H1 (cell line): ENCODE data around the gene APEH. TPM values are rescaled to one million over a fixed set of nuclear protein-coding genes. Genes with fewer than 3 reads are reported as not detected.

ENCODE experiments used
- CTCF ChIA-PET: fragments of 300-600 bp; sonication (Branson Sonifier 250); formaldehyde crosslinking; loops from one replicate; lab custom pipeline; 2021; ENCODE audit not compliant: partially characterized antibody; lab: Charles Lee
- POLR2A ChIA-PET: fragments of 300-600 bp; sonication (Branson Sonifier 250); formaldehyde crosslinking; loops from one replicate; lab custom pipeline; 2021; ENCODE audit warnings: inconsistent platforms; ENCODE audit not compliant: partially characterized antibody; lab: Charles Lee
- DNase-seq, 2 experiments: peaks; one replicate each; pipeline versions ENCODE4 v3.0.0 to v3.0.0-alpha.2; 2010 to 2022; ENCODE audit warnings: low spot score in 2 of 2, low read depth in 1 of 2, mixed read lengths in 1 of 2
- FAIRE-seq: peaks from 2 replicates; lab custom pipeline; 2011; peaks lifted over from hg19 to GRCh38; lab: Jason Lieb, UNC
- H2AFZ ChIP-seq: 2 replicates; pipeline ENCODE4 v1.8.1; 2012; ENCODE audit warnings: low read length, inconsistent platforms
- H2AK5ac ChIP-seq: 2 replicates; pipeline ENCODE4 v1.6.1; 2013; ENCODE audit warnings: low read depth, low read length
- H2BK120ac ChIP-seq: replicated peaks from 2 replicates; pipeline ENCODE3; 2013; ENCODE audit warnings: low read depth, low read length, inconsistent platforms
- H2BK12ac ChIP-seq: 2 replicates; pipeline ENCODE4 v1.6.1; 2013; ENCODE audit warnings: low read depth, low read length
- H2BK15ac ChIP-seq: 2 replicates; pipeline ENCODE4 v1.6.1; 2013; ENCODE audit warnings: low read length
- H2BK20ac ChIP-seq: 2 replicates; pipeline ENCODE4 v1.6.1; 2013; ENCODE audit warnings: low read length
- H2BK5ac ChIP-seq: 2 replicates; pipeline ENCODE4 v1.6.1; 2013; ENCODE audit warnings: low read depth, low read length
- H3K14ac ChIP-seq: 2 replicates; pipeline ENCODE4 v1.6.1; 2013; ENCODE audit warnings: inconsistent platforms; ENCODE audit not compliant: insufficient read length
- H3K18ac ChIP-seq: 2 replicates; pipeline ENCODE4 v1.6.1; 2013; ENCODE audit warnings: low read length; ENCODE audit errors: extremely low read depth
- H3K23ac ChIP-seq: 2 replicates; pipeline ENCODE4 v1.6.1; 2013; ENCODE audit warnings: inconsistent platforms; ENCODE audit not compliant: insufficient read length
- H3K23me2 ChIP-seq: 2 replicates; pipeline ENCODE4 v1.6.1; 2013; ENCODE audit warnings: low read depth, low read length
- H3K27ac ChIP-seq: 2 replicates; pipeline ENCODE4 v1.6.1; 2011; ENCODE audit warnings: low read depth, low read length, inconsistent platforms
- H3K27me3 ChIP-seq, 4 experiments: replicated peaks in 1 of 4; 1 replicate in 1 of 4; 2 replicates in 3 of 4; pipeline versions ENCODE4 v1.6.1 to v1.8.1; 2011 to 2013; ENCODE audit warnings: low read length in 3 of 4, mild to moderate bottlenecking in 3 of 4, inconsistent platforms in 2 of 4, mixed read lengths in 2 of 4, moderate library complexity in 1 of 4; ENCODE audit not compliant: control insufficient read depth in 3 of 4, insufficient read depth in 3 of 4; ENCODE audit errors: extremely low read depth in 1 of 4
- H3K36me3 ChIP-seq, 4 experiments: 2 replicates each; pipeline versions ENCODE4 v1.6.1 to v1.8.1; 2011 to 2013; ENCODE audit warnings: mild to moderate bottlenecking in 4 of 4, low read length in 3 of 4, moderate library complexity in 2 of 4, control low read depth in 1 of 4, inconsistent platforms in 1 of 4; ENCODE audit not compliant: insufficient read depth in 4 of 4, control insufficient read depth in 2 of 4
- H3K4ac ChIP-seq: replicated peaks from 2 replicates; pipeline ENCODE3; 2013; ENCODE audit warnings: low read length, low read depth, mixed read lengths, inconsistent platforms; ENCODE audit not compliant: insufficient read length
- H3K4me1 ChIP-seq, 4 experiments: replicated peaks in 1 of 4; 1 replicate in 1 of 4; 2 replicates in 3 of 4; pipeline versions ENCODE4 v1.6.1 to v1.8.1; 2011 to 2013; ENCODE audit warnings: low read length in 3 of 4, inconsistent platforms in 2 of 4, mixed read lengths in 1 of 4; ENCODE audit not compliant: insufficient read depth in 4 of 4, control insufficient read depth in 3 of 4
- H3K4me2 ChIP-seq, 2 experiments: 2 replicates each; pipeline versions ENCODE4 v1.6.1 to v1.8.1; 2011 to 2013; ENCODE audit warnings: low read depth in 2 of 2, low read length in 2 of 2, control low read depth in 1 of 2, inconsistent platforms in 1 of 2, mild to moderate bottlenecking in 1 of 2; ENCODE audit not compliant: insufficient read depth in 1 of 2
- H3K4me3 ChIP-seq, 4 experiments: fragments of 200-600, 300-600 bp in 1 of 4; sonication (generic), shearing (Covaris generic), sonication (Bioruptor Twin) in 1 of 4; 2 replicates each; pipeline versions ENCODE4 v1.5.1 to v1.8.1; 2011 to 2016; ENCODE audit warnings: low read length in 4 of 4, low read depth in 3 of 4, control low read depth in 2 of 4, inconsistent platforms in 2 of 4, mild to moderate bottlenecking in 2 of 4, mixed read lengths in 1 of 4, moderate library complexity in 1 of 4; ENCODE audit not compliant: insufficient read depth in 2 of 4; ENCODE audit errors: extremely low read depth in 1 of 4
- H3K56ac ChIP-seq: replicated peaks from 2 replicates; pipeline ENCODE3; 2013; ENCODE audit warnings: low read depth, mild to moderate bottlenecking, mixed read lengths, low read length, inconsistent platforms; ENCODE audit not compliant: insufficient read length
- H3K79me1 ChIP-seq: 2 replicates; pipeline ENCODE4 v1.6.1; 2013; ENCODE audit warnings: low read depth, low read length, control low read depth
- H3K79me2 ChIP-seq, 2 experiments: 2 replicates each; pipeline versions ENCODE4 v1.6.1 to v1.8.1; 2012 to 2013; ENCODE audit warnings: low read length in 2 of 2, mild to moderate bottlenecking in 2 of 2, inconsistent platforms in 1 of 2; ENCODE audit not compliant: insufficient read depth in 2 of 2, control insufficient read depth in 1 of 2
- H3K9ac ChIP-seq, 4 experiments: replicated peaks in 1 of 4; 1 replicate in 1 of 4; 2 replicates in 3 of 4; pipeline versions ENCODE4 v1.6.1 to v1.8.1; 2011 to 2013; ENCODE audit warnings: low read depth in 3 of 4, low read length in 3 of 4, control low read depth in 2 of 4, mild to moderate bottlenecking in 2 of 4, moderate library complexity in 2 of 4, inconsistent platforms in 1 of 4; ENCODE audit errors: extremely low read depth in 1 of 4
- H3K9me3 ChIP-seq, 2 experiments: 2 replicates each; pipeline versions ENCODE4 v1.6.1 to v1.8.1; 2012 to 2013; ENCODE audit warnings: mild to moderate bottlenecking in 2 of 2, moderate library complexity in 2 of 2, control low read depth in 1 of 2, inconsistent platforms in 1 of 2, low read depth in 1 of 2, low read length in 1 of 2, mixed read lengths in 1 of 2; ENCODE audit not compliant: insufficient read depth in 2 of 2
- H4K20me1 ChIP-seq, 2 experiments: replicated peaks in 1 of 2; 2 replicates each; pipeline versions ENCODE3 to v1.8.1; 2011 to 2013; ENCODE audit warnings: inconsistent platforms in 2 of 2, low read length in 2 of 2, mild to moderate bottlenecking in 1 of 2; ENCODE audit not compliant: insufficient read depth in 2 of 2, control insufficient read depth in 1 of 2
- H4K5ac ChIP-seq: 2 replicates; pipeline ENCODE4 v1.6.1; 2013; ENCODE audit warnings: low read length, low read depth, mixed read lengths, inconsistent platforms; ENCODE audit not compliant: insufficient read length
- H4K8ac ChIP-seq: 2 replicates; pipeline ENCODE4 v1.8.0; 2013; ENCODE audit warnings: mild to moderate bottlenecking, moderate library complexity, low read length, inconsistent platforms; ENCODE audit not compliant: insufficient read depth; ENCODE audit errors: extremely low read depth
- H4K91ac ChIP-seq: replicated peaks from 2 replicates; pipeline ENCODE3; 2013; ENCODE audit warnings: low read length, mixed read lengths, inconsistent platforms; ENCODE audit not compliant: insufficient read length
- CHD1 ChIP-seq: IDR thresholded peaks from 2 replicates; pipeline ENCODE4 v1.6.1; 2012; ENCODE audit warnings: low read depth, low read length, improper control_type of control experiment
- CTCF ChIP-seq, 3 experiments: IDR thresholded peaks; 1 replicate in 2 of 3; 2 replicates in 1 of 3; pipeline versions ENCODE4 v1.5.1 to v1.6.1; 2011; ENCODE audit warnings: low read length in 3 of 3, mild to moderate bottlenecking in 3 of 3, inconsistent platforms in 2 of 3, low read depth in 1 of 3, moderate library complexity in 1 of 3; ENCODE audit not compliant: insufficient read depth in 1 of 3; ENCODE audit errors: control extremely low read depth in 1 of 3
- JUN ChIP-seq: IDR thresholded peaks from 2 replicates; pipeline ENCODE4 v1.6.1; 2011; ENCODE audit warnings: low read depth, mild to moderate bottlenecking, improper control_type of control experiment, low read length
- MAFK ChIP-seq: IDR thresholded peaks from 2 replicates; pipeline ENCODE4 v1.6.1; 2012; ENCODE audit warnings: low read depth, mild to moderate bottlenecking, improper control_type of control experiment, low read length
- RAD21 ChIP-seq, 2 experiments: IDR thresholded peaks in 1 of 2; conservative IDR thresholded peaks in 1 of 2; 2 replicates each; pipeline ENCODE4 v1.6.1; 2011; ENCODE audit warnings: low read depth in 2 of 2, low read length in 2 of 2, improper control_type of control experiment in 1 of 2, inconsistent platforms in 1 of 2, mild to moderate bottlenecking in 1 of 2, moderate library complexity in 1 of 2
- SAP30 ChIP-seq: fragments of 300-600 bp; sonication (generic); IDR thresholded peaks from 2 replicates; pipeline ENCODE4 v1.7.1; 2012; ENCODE audit warnings: low read length, moderate library complexity, mild to moderate bottlenecking, inconsistent platforms; ENCODE audit not compliant: insufficient read depth, insufficient replicate concordance
- SP4 ChIP-seq: IDR thresholded peaks from 2 replicates; pipeline ENCODE4 v1.6.1; 2012; ENCODE audit warnings: low read length, inconsistent platforms
- TBP ChIP-seq: IDR thresholded peaks from 2 replicates; pipeline ENCODE4 v1.6.1; 2011; ENCODE audit warnings: low read depth, low read length, improper control_type of control experiment
- ZNF274 ChIP-seq: IDR thresholded peaks from 2 replicates; pipeline ENCODE4 v1.7.0; 2012; ENCODE audit warnings: low read length, borderline replicate concordance; ENCODE audit errors: extremely low read depth
- WGBS, 2 experiments: shearing (Covaris generic) in 1 of 2; methylation state at CpG; one replicate each; pipeline versions ENCODE4 v1.1.6 to v1.1.7; 2013 to 2015; ENCODE audit warnings: low lambda C conversion rate in 2 of 2, mixed read lengths in 2 of 2, inconsistent platforms in 1 of 2, low coverage in 1 of 2, missing lambda C conversion rate in 1 of 2; ENCODE audit not compliant: insufficient replicate concordance in 2 of 2, insufficient coverage in 1 of 2, insufficient read length in 1 of 2; ENCODE audit errors: extremely low coverage in 1 of 2, missing lambda C conversion rate in 1 of 2; 5-methylcytosine and 5-hydroxymethylcytosine counted together
- polyA plus RNA-seq, 7 experiments: library from polyadenylated mRNA; depleted of rRNA in 3 of 7; stranded (reverse) in 5 of 7; unstranded in 2 of 7; fragments of >200 nt in 5 of 7; fragments of 200-250 nt in 2 of 7; gene quantifications; 1 replicate in 5 of 7; 2 replicates in 1 of 7; 4 replicates in 1 of 7; pipeline versions ENCODE4 v1.2.1 to v1.2.3, GENCODE V29; 2011 to 2013; ENCODE audit warnings: missing spikeins in 2 of 7, mixed read lengths in 2 of 7
- total RNA-seq: library from RNA; stranded (reverse); fragmentation: NEBNext Ultra II Directional; extraction: Animal tissue kit (Norgen Biotek cat#: 25700); gene quantifications from 2 replicates; pipeline ENCODE4 v1.2.1, GENCODE V29; 2021

APEH gene
- total and polyA plus RNA-seq, 2 of the 8 experiments (the other 6 are each of a cell fraction or from before 2014, with no cell fraction given): 222 to 260 TPM

- no peaks in the 10 kb centered on the region for H3K36me3 ChIP-seq
- POLR2A ChIA-PET: interaction anchor here (0.9 to 1.3 kb wide), 3 partner anchors 129 to 137 kb away, joined by 3 to 4 read pairs (median 4); no protein-coding TSS in a partner anchor
- no peak for FAIRE-seq
Measured at GRCh38 chr3:49669352-49669751, 4.8 kb upstream of the APEH start.

More at GRCh38 chr3:49669352-49669751, 4.8 kb upstream of the APEH start:
- Histone ChIP-seq H3K23ac (no peak overlapping the region), H3K4me3 (no peak overlapping the region), H3K4ac (no peak overlapping the region), H3K18ac (no peak overlapping the region), H3K56ac (no peak overlapping the region), H2AFZ (no peak overlapping the region), H2AK5ac (no peak overlapping the region), H2BK20ac (no peak overlapping the region), H3K27ac (no peak overlapping the region), H2BK5ac (0 out of 2 replicates have a peak overlapping the region, but pooled peaks have one; percentile 19), H3K9ac (no peak overlapping the region), H2BK12ac (no peak overlapping the region), H3K79me1 (no peaks in the 10 kb centered on the region), H3K4me2 (no peak overlapping the region), H2BK120ac (no peak overlapping the region), H3K9me3 (no peaks in the 10 kb centered on the region), H3K23me2 (peaks cover 6% of the 10 kb centered on the region; the same call in 1 of the 2 replicates), H3K4me1 (peaks cover 0 to 11% (median 2%) of the 10 kb centered on the region in 4 experiments; a peak in 2 of 7 replicates), H3K79me2 (peaks cover 0 to 3% of the 10 kb centered on the region in 2 experiments; a peak in 1 of 4 replicates), H3K27me3 (no peaks in the 10 kb centered on the region), H4K8ac (no peak overlapping the region), H3K14ac (no peak overlapping the region), H4K5ac (no peak overlapping the region), H2BK15ac (no peak overlapping the region), H4K91ac (no peak overlapping the region), H4K20me1 (no peaks in the 10 kb centered on the region)
- no peak for DNase-seq
- TF ChIP-seq SP4 (no peak), CTCF (IDR thresholded peaks at IDR 0.05; ENCODE audit: control extremely low read depth in 1 of 3, insufficient read depth in 1 of 3, low read depth in 1 of 3, low read length in 3 of 3) (no peak), SAP30 (no peak), JUN (no peak), CHD1 (no peak), MAFK (no peak), ZNF274 (no peak), RAD21 (IDR thresholded peaks at IDR 0.05 in 1 of 2, conservative IDR thresholded peaks at IDR 0.05 in 1 of 2; ENCODE audit: low read depth in 2 of 2, low read length in 2 of 2) (no peak), TBP (no peak)
- WGBS, 2 experiments: 98% methylated on average over 3 of the region's 3 CpGs; no CpG with 5 or more reads in 1 of the 2 experiments
- CTCF ChIA-PET: interaction anchor here (0.7 to 5.4 kb wide), 12 partner anchors 12 to 215 kb away, joined by 3 to 159 read pairs (median 4); no protein-coding TSS in a partner anchor
